H1 (cell line): ENCODE data around the gene PRPF31. TPM values are rescaled to one million over a fixed set of nuclear protein-coding genes. Genes with fewer than 3 reads are reported as not detected.

Experiments
- CTCF ChIA-PET: fragments of 300-600 bp; sonication (Branson Sonifier 250); formaldehyde crosslinking; loops from one replicate; lab custom pipeline; 2021; ENCODE audit not compliant: partially characterized antibody; lab: Charles Lee
- POLR2A ChIA-PET: fragments of 300-600 bp; sonication (Branson Sonifier 250); formaldehyde crosslinking; loops from one replicate; lab custom pipeline; 2021; ENCODE audit warnings: inconsistent platforms; ENCODE audit not compliant: partially characterized antibody; lab: Charles Lee
- DNase-seq, 2 experiments: peaks; one replicate each; pipeline versions ENCODE4 v3.0.0 to v3.0.0-alpha.2; 2010 to 2022; ENCODE audit warnings: low spot score in 2 of 2, low read depth in 1 of 2, mixed read lengths in 1 of 2
- FAIRE-seq: peaks from 2 replicates; lab custom pipeline; 2011; peaks lifted over from hg19 to GRCh38; lab: Jason Lieb, UNC
- H2AFZ ChIP-seq: 2 replicates; pipeline ENCODE4 v1.8.1; 2012; ENCODE audit warnings: low read length, inconsistent platforms
- H2AK5ac ChIP-seq: 2 replicates; pipeline ENCODE4 v1.6.1; 2013; ENCODE audit warnings: low read depth, low read length
- H2BK120ac ChIP-seq: replicated peaks from 2 replicates; pipeline ENCODE3; 2013; ENCODE audit warnings: low read depth, low read length, inconsistent platforms
- H2BK12ac ChIP-seq: 2 replicates; pipeline ENCODE4 v1.6.1; 2013; ENCODE audit warnings: low read depth, low read length
- H2BK15ac ChIP-seq: 2 replicates; pipeline ENCODE4 v1.6.1; 2013; ENCODE audit warnings: low read length
- H2BK20ac ChIP-seq: 2 replicates; pipeline ENCODE4 v1.6.1; 2013; ENCODE audit warnings: low read length
- H2BK5ac ChIP-seq: 2 replicates; pipeline ENCODE4 v1.6.1; 2013; ENCODE audit warnings: low read depth, low read length
- H3K14ac ChIP-seq: 2 replicates; pipeline ENCODE4 v1.6.1; 2013; ENCODE audit warnings: inconsistent platforms; ENCODE audit not compliant: insufficient read length
- H3K18ac ChIP-seq: 2 replicates; pipeline ENCODE4 v1.6.1; 2013; ENCODE audit warnings: low read length; ENCODE audit errors: extremely low read depth
- H3K23ac ChIP-seq: 2 replicates; pipeline ENCODE4 v1.6.1; 2013; ENCODE audit warnings: inconsistent platforms; ENCODE audit not compliant: insufficient read length
- H3K23me2 ChIP-seq: 2 replicates; pipeline ENCODE4 v1.6.1; 2013; ENCODE audit warnings: low read depth, low read length
- H3K27ac ChIP-seq: 2 replicates; pipeline ENCODE4 v1.6.1; 2011; ENCODE audit warnings: low read depth, low read length, inconsistent platforms
- H3K27me3 ChIP-seq, 4 experiments: replicated peaks in 1 of 4; 1 replicate in 1 of 4; 2 replicates in 3 of 4; pipeline versions ENCODE4 v1.6.1 to v1.8.1; 2011 to 2013; ENCODE audit warnings: low read length in 3 of 4, mild to moderate bottlenecking in 3 of 4, inconsistent platforms in 2 of 4, mixed read lengths in 2 of 4, moderate library complexity in 1 of 4; ENCODE audit not compliant: control insufficient read depth in 3 of 4, insufficient read depth in 3 of 4; ENCODE audit errors: extremely low read depth in 1 of 4
- H3K36me3 ChIP-seq, 4 experiments: 2 replicates each; pipeline versions ENCODE4 v1.6.1 to v1.8.1; 2011 to 2013; ENCODE audit warnings: mild to moderate bottlenecking in 4 of 4, low read length in 3 of 4, moderate library complexity in 2 of 4, control low read depth in 1 of 4, inconsistent platforms in 1 of 4; ENCODE audit not compliant: insufficient read depth in 4 of 4, control insufficient read depth in 2 of 4
- H3K4ac ChIP-seq: replicated peaks from 2 replicates; pipeline ENCODE3; 2013; ENCODE audit warnings: low read length, low read depth, mixed read lengths, inconsistent platforms; ENCODE audit not compliant: insufficient read length
- H3K4me1 ChIP-seq, 4 experiments: replicated peaks in 1 of 4; 1 replicate in 1 of 4; 2 replicates in 3 of 4; pipeline versions ENCODE4 v1.6.1 to v1.8.1; 2011 to 2013; ENCODE audit warnings: low read length in 3 of 4, inconsistent platforms in 2 of 4, mixed read lengths in 1 of 4; ENCODE audit not compliant: insufficient read depth in 4 of 4, control insufficient read depth in 3 of 4
- H3K4me2 ChIP-seq, 2 experiments: 2 replicates each; pipeline versions ENCODE4 v1.6.1 to v1.8.1; 2011 to 2013; ENCODE audit warnings: low read depth in 2 of 2, low read length in 2 of 2, control low read depth in 1 of 2, inconsistent platforms in 1 of 2, mild to moderate bottlenecking in 1 of 2; ENCODE audit not compliant: insufficient read depth in 1 of 2
- H3K4me3 ChIP-seq, 4 experiments: fragments of 200-600, 300-600 bp in 1 of 4; sonication (generic), shearing (Covaris generic), sonication (Bioruptor Twin) in 1 of 4; 2 replicates each; pipeline versions ENCODE4 v1.5.1 to v1.8.1; 2011 to 2016; ENCODE audit warnings: low read length in 4 of 4, low read depth in 3 of 4, control low read depth in 2 of 4, inconsistent platforms in 2 of 4, mild to moderate bottlenecking in 2 of 4, mixed read lengths in 1 of 4, moderate library complexity in 1 of 4; ENCODE audit not compliant: insufficient read depth in 2 of 4; ENCODE audit errors: extremely low read depth in 1 of 4
- H3K56ac ChIP-seq: replicated peaks from 2 replicates; pipeline ENCODE3; 2013; ENCODE audit warnings: low read depth, mild to moderate bottlenecking, mixed read lengths, low read length, inconsistent platforms; ENCODE audit not compliant: insufficient read length
- H3K79me1 ChIP-seq: 2 replicates; pipeline ENCODE4 v1.6.1; 2013; ENCODE audit warnings: low read depth, low read length, control low read depth
- H3K79me2 ChIP-seq, 2 experiments: 2 replicates each; pipeline versions ENCODE4 v1.6.1 to v1.8.1; 2012 to 2013; ENCODE audit warnings: low read length in 2 of 2, mild to moderate bottlenecking in 2 of 2, inconsistent platforms in 1 of 2; ENCODE audit not compliant: insufficient read depth in 2 of 2, control insufficient read depth in 1 of 2
- H3K9ac ChIP-seq, 4 experiments: replicated peaks in 1 of 4; 1 replicate in 1 of 4; 2 replicates in 3 of 4; pipeline versions ENCODE4 v1.6.1 to v1.8.1; 2011 to 2013; ENCODE audit warnings: low read depth in 3 of 4, low read length in 3 of 4, control low read depth in 2 of 4, mild to moderate bottlenecking in 2 of 4, moderate library complexity in 2 of 4, inconsistent platforms in 1 of 4; ENCODE audit errors: extremely low read depth in 1 of 4
- H3K9me3 ChIP-seq, 2 experiments: 2 replicates each; pipeline versions ENCODE4 v1.6.1 to v1.8.1; 2012 to 2013; ENCODE audit warnings: mild to moderate bottlenecking in 2 of 2, moderate library complexity in 2 of 2, control low read depth in 1 of 2, inconsistent platforms in 1 of 2, low read depth in 1 of 2, low read length in 1 of 2, mixed read lengths in 1 of 2; ENCODE audit not compliant: insufficient read depth in 2 of 2
- H4K20me1 ChIP-seq, 2 experiments: replicated peaks in 1 of 2; 2 replicates each; pipeline versions ENCODE3 to v1.8.1; 2011 to 2013; ENCODE audit warnings: inconsistent platforms in 2 of 2, low read length in 2 of 2, mild to moderate bottlenecking in 1 of 2; ENCODE audit not compliant: insufficient read depth in 2 of 2, control insufficient read depth in 1 of 2
- H4K5ac ChIP-seq: 2 replicates; pipeline ENCODE4 v1.6.1; 2013; ENCODE audit warnings: low read length, low read depth, mixed read lengths, inconsistent platforms; ENCODE audit not compliant: insufficient read length
- H4K8ac ChIP-seq: 2 replicates; pipeline ENCODE4 v1.8.0; 2013; ENCODE audit warnings: mild to moderate bottlenecking, moderate library complexity, low read length, inconsistent platforms; ENCODE audit not compliant: insufficient read depth; ENCODE audit errors: extremely low read depth
- H4K91ac ChIP-seq: replicated peaks from 2 replicates; pipeline ENCODE3; 2013; ENCODE audit warnings: low read length, mixed read lengths, inconsistent platforms; ENCODE audit not compliant: insufficient read length
- CHD1 ChIP-seq: IDR thresholded peaks from 2 replicates; pipeline ENCODE4 v1.6.1; 2012; ENCODE audit warnings: low read depth, low read length, improper control_type of control experiment
- EGR1 ChIP-seq: IDR thresholded peaks from 2 replicates; pipeline ENCODE4 v1.6.1; 2011; ENCODE audit warnings: low read depth, low read length, borderline replicate concordance
- FOSL1 ChIP-seq: IDR thresholded peaks from 2 replicates; pipeline ENCODE4 v1.6.1; 2011; ENCODE audit warnings: mild to moderate bottlenecking, low read depth, low read length, moderate library complexity; ENCODE audit not compliant: insufficient read depth
- MAFK ChIP-seq: IDR thresholded peaks from 2 replicates; pipeline ENCODE4 v1.6.1; 2012; ENCODE audit warnings: low read depth, mild to moderate bottlenecking, improper control_type of control experiment, low read length
- NRF1 ChIP-seq: IDR thresholded peaks from 2 replicates; pipeline ENCODE4 v1.6.1; 2011; ENCODE audit warnings: mild to moderate bottlenecking, low read depth, low read length, improper control_type of control experiment
- RNF2 ChIP-seq: fragments of 200-900, 300-1000 bp; sonication (generic); IDR thresholded peaks from 2 replicates; pipeline ENCODE4 v1.7.1; 2016; ENCODE audit warnings: borderline replicate concordance, low read depth, mild to moderate bottlenecking, antibody characterized with exemption, low read length; ENCODE audit not compliant: poor library complexity, severe bottlenecking; ENCODE audit errors: missing control alignments
- SAP30 ChIP-seq: fragments of 300-600 bp; sonication (generic); IDR thresholded peaks from 2 replicates; pipeline ENCODE4 v1.7.1; 2012; ENCODE audit warnings: low read length, moderate library complexity, mild to moderate bottlenecking, inconsistent platforms; ENCODE audit not compliant: insufficient read depth, insufficient replicate concordance
- SP1 ChIP-seq: IDR thresholded peaks from 2 replicates; pipeline ENCODE4 v1.6.1; 2011; ENCODE audit warnings: low read depth, low read length
- TAF7 ChIP-seq: optimal IDR thresholded peaks from 2 replicates; pipeline ENCODE3; 2011; ENCODE audit warnings: low read depth, mild to moderate bottlenecking, inconsistent platforms, low read length, moderate library complexity, borderline replicate concordance
- YY1 ChIP-seq: IDR thresholded peaks from 2 replicates; pipeline ENCODE4 v1.6.1; 2011; ENCODE audit warnings: low read depth, mild to moderate bottlenecking, low read length
- WGBS, 2 experiments: shearing (Covaris generic) in 1 of 2; methylation state at CpG; one replicate each; pipeline versions ENCODE4 v1.1.6 to v1.1.7; 2013 to 2015; ENCODE audit warnings: low lambda C conversion rate in 2 of 2, mixed read lengths in 2 of 2, inconsistent platforms in 1 of 2, low coverage in 1 of 2, missing lambda C conversion rate in 1 of 2; ENCODE audit not compliant: insufficient replicate concordance in 2 of 2, insufficient coverage in 1 of 2, insufficient read length in 1 of 2; ENCODE audit errors: extremely low coverage in 1 of 2, missing lambda C conversion rate in 1 of 2; 5-methylcytosine and 5-hydroxymethylcytosine counted together
- polyA plus RNA-seq, 7 experiments: library from polyadenylated mRNA; depleted of rRNA in 3 of 7; stranded (reverse) in 5 of 7; unstranded in 2 of 7; fragments of >200 nt in 5 of 7; fragments of 200-250 nt in 2 of 7; gene quantifications; 1 replicate in 5 of 7; 2 replicates in 1 of 7; 4 replicates in 1 of 7; pipeline versions ENCODE4 v1.2.1 to v1.2.3, GENCODE V29; 2011 to 2013; ENCODE audit warnings: missing spikeins in 2 of 7, mixed read lengths in 2 of 7
- total RNA-seq: library from RNA; stranded (reverse); fragmentation: NEBNext Ultra II Directional; extraction: Animal tissue kit (Norgen Biotek cat#: 25700); gene quantifications from 2 replicates; pipeline ENCODE4 v1.2.1, GENCODE V29; 2021

The PRPF31 gene
- total and polyA plus RNA-seq, 2 of the 8 experiments (the other 6 are each of a cell fraction or from before 2014, with no cell fraction given), result 51.1 to 97.4 TPM

DNA sequence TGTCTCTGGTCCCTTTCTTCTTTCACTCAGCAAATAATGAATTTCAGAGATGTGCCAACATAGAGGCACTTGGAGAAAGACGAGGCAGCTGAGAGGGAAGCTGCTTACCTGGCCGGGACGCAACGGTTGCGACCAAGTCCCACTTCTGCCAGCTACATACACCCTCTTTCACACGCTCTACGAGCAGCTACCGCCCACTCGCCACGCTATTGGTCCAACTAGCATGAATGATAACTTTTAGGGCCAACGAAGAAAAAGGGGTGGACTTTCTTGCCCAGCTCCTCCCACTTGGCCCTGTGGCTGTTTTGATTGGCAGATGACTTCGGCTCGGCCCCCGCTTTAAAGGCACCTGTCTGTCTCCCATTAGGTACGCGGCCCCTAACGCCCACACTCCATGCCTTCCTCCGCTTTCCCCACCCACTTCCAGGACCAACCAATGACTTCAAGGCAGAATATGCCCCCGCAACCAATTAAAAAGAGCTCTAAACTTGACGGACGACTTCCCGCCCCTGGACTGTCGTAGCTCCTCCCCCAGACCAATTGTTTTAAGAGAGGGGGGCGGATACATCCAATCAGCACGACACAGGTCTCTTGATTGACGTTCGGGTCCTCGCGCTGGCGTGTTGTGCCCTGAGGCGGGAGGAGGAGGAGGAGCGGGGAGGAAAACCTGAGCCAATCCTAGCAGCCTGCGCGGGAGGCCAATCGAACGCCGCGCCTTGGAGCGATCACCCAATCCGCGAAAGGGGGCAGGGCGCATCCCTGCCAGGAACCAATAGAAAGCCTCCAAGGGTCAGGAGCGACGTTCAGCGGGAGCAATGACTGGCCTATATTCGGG, 21.5 kb downstream of the PRPF31 start:
- Histone ChIP-seq H4K20me1 (peaks cover 21 to 32% of the 10 kb centered on the region in 2 experiments), H3K27me3 (no peaks in the 10 kb centered on the region), H3K79me2 (peaks cover 27 to 42% of the 10 kb centered on the region in 2 experiments), H2BK20ac (no peak overlapping the region), H3K4me1 (peaks cover 0 to 26% (median 7%) of the 10 kb centered on the region in 4 experiments; a peak in 5 of 7 replicates), H4K91ac (no peak overlapping the region), H3K4ac (no peak overlapping the region), H3K4me3 (peak overlapping the region; percentile 68 to 84 (median 84)), H3K27ac (peak overlapping the region; percentile 90; the same call in 1 of the 2 replicates), H2BK12ac (no peak overlapping the region), H4K5ac (no peak overlapping the region), H3K23ac (no peak overlapping the region), H2BK5ac (0 out of 2 replicates have a peak overlapping the region, but pooled peaks have one; percentile 61), H3K18ac (no peak overlapping the region), H3K9ac (peak overlapping the region; percentile 62 to 93 (median 86)), H3K56ac (no peak overlapping the region), H4K8ac (no peak overlapping the region), H3K36me3 (peaks cover 0 to 6% (median 5%) of the 10 kb centered on the region in 4 experiments; a peak in 3 of 8 replicates), H2BK120ac (no peak overlapping the region), H3K4me2 (peak overlapping the region; percentile 85 to 99), H2AFZ (peak overlapping the region; percentile 53), H3K9me3 (peaks cover 3 to 10% of the 10 kb centered on the region in 2 experiments; a peak in 3 of 4 replicates), H3K79me1 (peaks cover 16% of the 10 kb centered on the region), H2BK15ac (no peak overlapping the region), H2AK5ac (no peak overlapping the region), H3K14ac (no peak overlapping the region), H3K23me2 (peaks cover 17% of the 10 kb centered on the region)
- peak; percentile 95 to 100 for DNase-seq
- ChIA-PET CTCF (interaction anchor here (0.6 to 2.8 kb wide), 6 partner anchors 18 to 317 kb away, joined by 3 to 8 read pairs (median 3); no protein-coding TSS in a partner anchor), POLR2A (interaction anchor here (0.5 to 15.7 kb wide), 20 partner anchors 8 to 993 kb away, joined by 3 to 348 read pairs (median 5); partner anchors contain the start of genes LENG1, MBOAT7, MYADM and PRPF31)
- FAIRE-seq, result peak; percentile 96
- WGBS, 2 experiments, result 1% methylated on average over 42 of the region's 46 CpGs; no CpG with 5 or more reads in 1 of the 2 experiments
- TF ChIP-seq YY1, result no peak
- no peak for TF ChIP-seq RNF2
- no peak for TF ChIP-seq NRF1
- TF ChIP-seq SP1, result peak; percentile 99
- TF ChIP-seq TAF7, result peak; percentile 10
- no peak for TF ChIP-seq FOSL1
- no peak for TF ChIP-seq SAP30
- peak; percentile 82; the same call in 1 of the 2 replicates for TF ChIP-seq EGR1
- no peak for TF ChIP-seq CHD1
- no peak for TF ChIP-seq MAFK
